Activated B cell treated with CpG ODN at 0.5 μM for 24 hours (primary cell): ENCODE data around the gene MRPS34. TPM values are rescaled to one million over a fixed set of nuclear protein-coding genes. Genes with fewer than 3 reads are reported as not detected.

Experiments used
- ATAC-seq: fragments of 200-7000 bp; cut with Tn5 transposase; one replicate; pipeline ENCODE4 v1.10.0; 2021; ENCODE audit warnings: low read depth, mild to moderate bottlenecking, moderate library complexity
- CTCF ChIA-PET: fragments of 350-600 bp; sonication (Branson Sonifier 250); formaldehyde crosslinking; loops from one replicate; lab custom pipeline; 2021; ENCODE audit warnings: antibody characterized with exemption; lab: Charles Lee
- POLR2A ChIA-PET: fragments of 350-600 bp; sonication (Branson Sonifier 250); formaldehyde crosslinking; loops from one replicate; lab custom pipeline; 2021; ENCODE audit warnings: antibody characterized with exemption; lab: Charles Lee
- DNase-seq: peaks from one replicate; pipeline ENCODE4 v3.0.0; 2022
- H3K27ac Mint-ChIP-seq: one replicate; pipeline ENCODE4 v1.8.0; 2020; ENCODE audit warnings: mixed read lengths
- H3K27me3 Mint-ChIP-seq: one replicate; pipeline ENCODE4 v1.8.0; 2021; ENCODE audit warnings: mixed read lengths
- H3K36me3 Mint-ChIP-seq: one replicate; pipeline ENCODE4 v1.8.0; 2021; ENCODE audit warnings: low read depth, mixed read lengths
- H3K4me1 Mint-ChIP-seq: one replicate; pipeline ENCODE4 v1.8.0; 2021; ENCODE audit warnings: mixed read lengths
- H3K4me3 Mint-ChIP-seq: one replicate; pipeline ENCODE4 v1.8.0; 2020; ENCODE audit warnings: mild to moderate bottlenecking, mixed read lengths
- H3K9me3 Mint-ChIP-seq: one replicate; pipeline ENCODE4 v1.8.0; 2020; ENCODE audit warnings: mixed read lengths
- intact Hi-C: fragments of 100-400 bp; cut with micrococcal nuclease; formaldehyde crosslinking; loops from one replicate; pipeline ENCODE4 v1.15.1; 2024
- total RNA-seq: library from RNA; stranded (reverse); gene quantifications from 2 replicates; pipeline ENCODE4 v1.2.3, GENCODE V29; 2022
- TF ChIP-seq, protein P1 (sequence below): fragments of 200-600 bp; IDR thresholded peaks from one replicate; pipeline ENCODE4 v1.8.0; 2022; ENCODE audit warnings: antibody characterized with exemption, mild to moderate bottlenecking

The MRPS34 gene
- total RNA-seq, 1 donor from 2014 or later, result 60.9 TPM

DNA sequence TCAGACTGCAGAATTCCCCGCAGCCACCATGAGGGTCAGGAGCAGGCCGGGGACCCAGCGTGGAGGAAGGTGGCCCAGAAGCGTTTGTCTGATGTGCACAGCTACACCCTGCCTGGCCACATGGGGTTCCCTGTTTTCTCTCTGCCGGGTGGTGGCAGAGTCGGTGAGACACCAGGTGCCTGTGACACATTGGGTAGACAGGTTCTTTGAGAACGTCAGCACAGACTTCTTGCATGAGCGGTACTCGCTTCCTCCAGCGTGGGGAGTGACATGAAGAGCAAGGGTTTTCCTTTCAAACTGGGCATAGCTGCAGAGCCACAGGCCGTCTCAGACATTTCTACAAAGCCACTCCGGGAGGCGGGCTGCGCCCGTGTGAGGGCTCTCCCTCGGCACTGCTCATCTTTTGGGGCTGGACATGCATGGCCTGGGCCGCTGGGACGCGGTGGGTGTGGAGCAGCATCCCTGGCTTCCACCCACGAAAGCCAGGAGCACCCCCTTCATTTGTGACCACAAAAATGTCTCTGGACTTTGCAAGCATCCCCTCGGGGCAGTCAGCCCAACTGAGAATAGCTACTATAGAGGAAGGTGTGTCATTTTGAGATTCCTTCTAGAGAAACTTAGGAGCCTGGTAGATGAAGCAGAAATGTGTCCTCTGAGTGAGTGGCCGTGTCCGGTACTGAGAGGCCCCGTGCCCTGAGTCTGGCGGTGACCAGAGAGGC, 27.6 kb downstream of the MRPS34 start:
- TF ChIP-seq, protein P1, sequence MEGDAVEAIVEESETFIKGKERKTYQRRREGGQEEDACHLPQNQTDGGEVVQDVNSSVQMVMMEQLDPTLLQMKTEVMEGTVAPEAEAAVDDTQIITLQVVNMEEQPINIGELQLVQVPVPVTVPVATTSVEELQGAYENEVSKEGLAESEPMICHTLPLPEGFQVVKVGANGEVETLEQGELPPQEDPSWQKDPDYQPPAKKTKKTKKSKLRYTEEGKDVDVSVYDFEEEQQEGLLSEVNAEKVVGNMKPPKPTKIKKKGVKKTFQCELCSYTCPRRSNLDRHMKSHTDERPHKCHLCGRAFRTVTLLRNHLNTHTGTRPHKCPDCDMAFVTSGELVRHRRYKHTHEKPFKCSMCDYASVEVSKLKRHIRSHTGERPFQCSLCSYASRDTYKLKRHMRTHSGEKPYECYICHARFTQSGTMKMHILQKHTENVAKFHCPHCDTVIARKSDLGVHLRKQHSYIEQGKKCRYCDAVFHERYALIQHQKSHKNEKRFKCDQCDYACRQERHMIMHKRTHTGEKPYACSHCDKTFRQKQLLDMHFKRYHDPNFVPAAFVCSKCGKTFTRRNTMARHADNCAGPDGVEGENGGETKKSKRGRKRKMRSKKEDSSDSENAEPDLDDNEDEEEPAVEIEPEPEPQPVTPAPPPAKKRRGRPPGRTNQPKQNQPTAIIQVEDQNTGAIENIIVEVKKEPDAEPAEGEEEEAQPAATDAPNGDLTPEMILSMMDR, result no peak
- ChIA-PET CTCF (no interaction called here), POLR2A (no interaction called here)
- H3K27ac Mint-ChIP-seq, result no peak overlapping the region
- peaks cover 62% of the 10 kb centered on the region for H3K36me3 Mint-ChIP-seq
- H3K9me3 Mint-ChIP-seq, result no peaks in the 10 kb centered on the region
- no peaks in the 10 kb centered on the region for H3K27me3 Mint-ChIP-seq
- no peak for ATAC-seq
- H3K4me1 Mint-ChIP-seq, result no peaks in the 10 kb centered on the region
- intact Hi-C loops, result no loop called here
- H3K4me3 Mint-ChIP-seq, result no peak overlapping the region
- DNase-seq, result no peak

DNA sequence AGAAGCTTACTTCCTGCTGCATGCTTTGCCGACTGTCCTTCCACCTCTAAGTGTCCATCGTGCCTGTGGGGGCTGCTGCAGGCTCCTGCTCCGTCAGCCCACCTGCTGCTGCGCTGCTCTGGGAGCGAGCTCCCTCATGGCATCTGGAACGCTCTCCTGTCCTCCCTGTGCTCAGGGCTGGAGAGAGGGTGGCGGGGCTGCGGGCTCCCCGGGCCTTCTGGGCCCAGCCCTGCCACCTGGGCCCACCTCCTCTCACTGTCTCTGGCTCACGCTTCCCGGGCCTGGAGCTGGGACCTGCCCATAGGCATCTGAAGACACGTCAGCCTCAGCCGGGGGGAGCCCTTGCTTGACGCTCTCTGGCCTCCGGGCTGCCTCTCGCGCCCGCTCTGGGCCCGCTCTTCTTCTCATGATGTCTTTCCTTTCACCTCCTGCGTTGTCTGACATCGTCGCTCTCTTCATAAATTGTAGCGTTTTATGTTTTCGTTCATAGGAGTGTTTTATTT, 28.5 kb downstream of the MRPS34 start:
- POLR2A ChIA-PET, result no interaction called here
- TF ChIP-seq, protein P1, result no peak
- Mint-ChIP-seq H3K9me3 (no peaks in the 10 kb centered on the region), H3K36me3 (peaks cover 57% of the 10 kb centered on the region), H3K4me1 (no peaks in the 10 kb centered on the region), H3K4me3 (no peak overlapping the region), H3K27me3 (no peaks in the 10 kb centered on the region), H3K27ac (no peak overlapping the region)
- no peak for ATAC-seq
- CTCF ChIA-PET, result no interaction called here
- DNase-seq, result no peak
- intact Hi-C loops, result no loop called here

DNA sequence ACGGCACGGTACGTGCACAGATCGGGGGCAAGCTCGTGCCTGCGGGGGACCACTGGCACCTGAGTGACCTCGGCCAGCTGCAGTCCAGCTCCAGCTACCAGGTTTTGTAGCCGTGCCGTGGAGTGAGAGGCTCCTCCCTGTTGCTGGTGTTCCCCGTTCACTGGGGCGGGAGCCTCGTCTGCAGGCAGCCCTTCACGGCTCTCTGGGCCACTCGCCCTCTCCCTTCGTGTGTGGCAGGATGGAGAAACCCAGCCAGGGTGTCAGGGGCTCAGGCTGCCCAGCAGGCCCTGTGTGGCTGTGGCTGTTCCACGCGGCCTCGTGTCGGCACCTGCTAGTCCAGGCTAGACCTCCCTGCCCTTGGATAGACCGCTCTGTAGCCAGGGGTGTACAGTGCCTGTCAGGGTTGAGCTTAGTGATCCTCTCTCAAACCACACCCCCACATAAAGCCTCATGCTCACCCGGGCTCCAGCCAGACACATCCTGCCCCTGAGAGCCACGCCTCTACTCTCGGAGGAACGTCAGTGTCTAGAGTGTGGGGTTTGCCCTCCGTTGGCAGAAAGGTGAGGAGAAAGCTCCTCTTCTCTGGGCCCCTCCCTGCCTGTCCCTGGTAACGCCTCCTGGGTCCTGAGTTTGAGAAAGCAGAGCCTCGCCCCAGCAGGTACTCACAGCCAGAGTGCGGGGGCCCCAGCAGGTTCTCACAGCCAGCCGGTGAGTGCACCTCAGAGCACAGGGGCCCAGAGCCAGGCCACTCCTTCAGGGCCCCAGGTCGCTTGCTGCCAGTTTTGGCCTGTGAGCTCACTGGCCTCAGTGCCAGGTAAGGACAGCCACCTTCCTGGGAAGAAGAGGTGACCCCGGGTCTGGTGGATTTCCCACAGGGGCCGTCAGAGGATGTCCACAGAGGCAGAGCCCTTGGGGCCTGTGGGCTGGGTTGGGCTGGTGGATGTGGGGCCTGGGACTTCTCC, 29.3 kb downstream of the MRPS34 start:
- ChIA-PET CTCF (no interaction called here), POLR2A (no interaction called here)
- Mint-ChIP-seq H3K27ac (no peak overlapping the region), H3K36me3 (peaks cover 49% of the 10 kb centered on the region), H3K4me3 (no peak overlapping the region), H3K9me3 (no peaks in the 10 kb centered on the region), H3K4me1 (no peaks in the 10 kb centered on the region), H3K27me3 (no peaks in the 10 kb centered on the region)
- TF ChIP-seq, protein P1, result no peak
- ATAC-seq (no peak), DNase-seq (no peak)
- intact Hi-C loops, result no loop called here

DNA sequence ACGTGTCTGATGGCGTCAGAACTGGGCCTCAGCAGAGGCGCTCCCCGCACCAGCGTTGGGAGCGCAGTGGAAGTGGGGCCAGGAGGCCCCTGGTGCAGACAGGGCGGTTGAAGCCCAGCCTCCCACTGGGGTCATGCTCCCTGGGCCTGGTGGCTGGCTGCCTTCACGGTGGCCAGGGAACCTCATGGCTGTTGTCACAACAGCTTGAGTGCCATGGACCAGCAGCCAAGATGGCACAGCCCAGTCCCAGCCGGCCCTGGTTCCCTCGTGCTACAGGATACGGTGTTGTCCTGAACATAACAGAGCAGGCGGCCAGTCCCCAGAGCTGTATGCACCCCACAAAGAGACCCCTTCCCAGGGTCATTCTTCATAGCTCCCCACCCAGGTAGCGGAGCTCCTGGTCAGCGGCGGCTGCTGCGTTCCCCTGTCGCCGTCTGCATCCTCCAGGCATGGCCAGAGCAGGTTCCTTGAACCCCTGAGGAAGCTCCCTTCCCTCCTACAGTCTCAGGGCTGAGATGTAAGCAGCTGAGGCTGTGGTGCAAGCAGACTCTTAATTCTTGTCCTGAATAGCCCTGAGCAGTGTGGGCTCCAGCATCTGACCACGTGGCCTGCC, 31.3 kb downstream of the MRPS34 start:
- TF ChIP-seq, protein P1, result no peak
- ChIA-PET POLR2A (interaction anchor here (0.6 kb wide), 2 partner anchors 24 to 420 kb away, joined by 3 to 11 read pairs; no protein-coding TSS in a partner anchor), CTCF (no interaction called here)
- Mint-ChIP-seq H3K4me1 (no peaks in the 10 kb centered on the region), H3K27me3 (no peaks in the 10 kb centered on the region), H3K36me3 (peaks cover 30% of the 10 kb centered on the region), H3K27ac (no peak overlapping the region), H3K4me3 (no peak overlapping the region), H3K9me3 (no peaks in the 10 kb centered on the region)
- DNase-seq, result no peak
- intact Hi-C loops, result no loop called here
- ATAC-seq, result no peak
